Breast epithelium (tissue), 3 donors: ENCODE data around the gene C5orf22.

ENCODE experiments used
- POLR2A ChIP-seq: fragments of 450-650 bp; IDR thresholded peaks from one replicate; pipeline ENCODE4 v1.6.1; 2016; ENCODE audit warnings: antibody characterized with exemption, mild to moderate bottlenecking, moderate library complexity
- TF ChIP-seq, protein P1 (sequence below), 3 donors: fragments of 450-650 bp; IDR thresholded peaks; one replicate each; pipeline ENCODE4 v1.5.1; 2016 to 2017; ENCODE audit warnings: antibody characterized with exemption in 3 of 3, mild to moderate bottlenecking in 3 of 3, moderate library complexity in 3 of 3

DNA sequence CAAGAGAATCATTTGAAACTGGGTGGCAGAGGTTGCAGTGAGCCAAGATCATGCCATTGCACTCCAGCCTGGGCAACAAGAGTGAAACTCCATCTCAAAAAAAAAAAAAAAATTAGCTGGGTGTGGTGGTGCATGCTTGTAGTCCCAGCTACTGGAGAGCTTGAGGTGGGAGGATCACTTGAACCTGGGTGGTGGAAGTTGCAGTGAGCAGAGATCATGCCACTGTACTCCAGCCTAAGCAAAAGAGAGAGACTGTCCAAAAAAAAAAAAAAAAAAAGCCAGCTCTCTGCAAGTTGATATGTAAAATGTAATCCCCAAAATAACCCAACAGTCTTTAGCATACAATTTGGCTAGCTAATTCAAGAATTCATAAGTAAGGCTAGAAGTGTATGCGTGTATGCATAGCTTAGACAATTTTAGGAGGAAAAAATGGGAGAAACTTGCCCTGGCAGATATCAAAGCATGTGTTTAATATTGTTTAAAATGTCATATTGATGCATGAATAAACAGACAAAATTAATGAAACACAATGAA, 36.3 kb downstream of the C5orf22 start:
- TF ChIP-seq, protein P1, sequence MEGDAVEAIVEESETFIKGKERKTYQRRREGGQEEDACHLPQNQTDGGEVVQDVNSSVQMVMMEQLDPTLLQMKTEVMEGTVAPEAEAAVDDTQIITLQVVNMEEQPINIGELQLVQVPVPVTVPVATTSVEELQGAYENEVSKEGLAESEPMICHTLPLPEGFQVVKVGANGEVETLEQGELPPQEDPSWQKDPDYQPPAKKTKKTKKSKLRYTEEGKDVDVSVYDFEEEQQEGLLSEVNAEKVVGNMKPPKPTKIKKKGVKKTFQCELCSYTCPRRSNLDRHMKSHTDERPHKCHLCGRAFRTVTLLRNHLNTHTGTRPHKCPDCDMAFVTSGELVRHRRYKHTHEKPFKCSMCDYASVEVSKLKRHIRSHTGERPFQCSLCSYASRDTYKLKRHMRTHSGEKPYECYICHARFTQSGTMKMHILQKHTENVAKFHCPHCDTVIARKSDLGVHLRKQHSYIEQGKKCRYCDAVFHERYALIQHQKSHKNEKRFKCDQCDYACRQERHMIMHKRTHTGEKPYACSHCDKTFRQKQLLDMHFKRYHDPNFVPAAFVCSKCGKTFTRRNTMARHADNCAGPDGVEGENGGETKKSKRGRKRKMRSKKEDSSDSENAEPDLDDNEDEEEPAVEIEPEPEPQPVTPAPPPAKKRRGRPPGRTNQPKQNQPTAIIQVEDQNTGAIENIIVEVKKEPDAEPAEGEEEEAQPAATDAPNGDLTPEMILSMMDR (IDR thresholded peaks at IDR 0.05) = no peak
- TF ChIP-seq POLR2A = no peak
